Natural killer cell (primary cell): ENCODE measurements around the gene TBC1D9B. TPM values are rescaled to one million over a fixed set of nuclear protein-coding genes. Genes with fewer than 3 reads are reported as not detected.
A peak's percentile ranks its signal among the peaks of the same experiment; 100 is the strongest.

Experiments
- ATAC-seq, 3 donors: fragments of 150-1000 bp in 2 of 3; fragments of 200-7000 bp in 1 of 3; cut with Tn5 transposase; 1 replicate in 1 of 3; 2 replicates in 2 of 3; pipeline ENCODE4 v1.10.0; 2021; ENCODE audit warnings: mild to moderate bottlenecking in 2 of 3, moderate library complexity in 2 of 3
- DNase-seq, 2 donors: peaks; one replicate each; pipeline versions ENCODE4 v3.0.0 to v3.0.0-alpha.2; 2013 to 2021; ENCODE audit warnings: mixed read lengths in 1 of 2
- H3K27ac ChIP-seq: one replicate; pipeline ENCODE4 v1.5.1; 2013; ENCODE audit warnings: mild to moderate bottlenecking, low read length
- H3K27me3 ChIP-seq: one replicate; pipeline ENCODE4 v1.6.1; 2013; ENCODE audit warnings: low read length; ENCODE audit not compliant: control insufficient read depth, insufficient read depth
- H3K36me3 ChIP-seq: one replicate; pipeline ENCODE4 v1.6.1; 2013; ENCODE audit warnings: low read length; ENCODE audit not compliant: control insufficient read depth, insufficient read depth
- H3K4me1 ChIP-seq: one replicate; pipeline ENCODE4 v1.6.1; 2013; ENCODE audit warnings: low read length; ENCODE audit not compliant: control insufficient read depth, insufficient read depth
- H3K4me3 ChIP-seq: one replicate; pipeline ENCODE4 v1.5.1; 2013; ENCODE audit warnings: low read length
- H3K9me3 ChIP-seq: one replicate; pipeline ENCODE4 v1.6.1; 2013; ENCODE audit warnings: low read length; ENCODE audit not compliant: control insufficient read depth, insufficient read depth
- H3K27ac Mint-ChIP-seq, 2 donors: one replicate each; pipeline ENCODE4 v1.8.0; 2022; ENCODE audit warnings: mild to moderate bottlenecking in 2 of 2, mixed read lengths in 2 of 2, moderate library complexity in 1 of 2
- H3K27me3 Mint-ChIP-seq, 2 donors: one replicate each; pipeline ENCODE4 v1.8.0; 2022; ENCODE audit warnings: low read depth in 2 of 2, mixed read lengths in 2 of 2
- H3K36me3 Mint-ChIP-seq: one replicate; pipeline ENCODE4 v1.8.0; 2022; ENCODE audit warnings: mixed read lengths
- H3K4me1 Mint-ChIP-seq, 2 donors: one replicate each; pipeline ENCODE4 v1.8.0; 2022; ENCODE audit warnings: mixed read lengths in 2 of 2
- H3K4me3 Mint-ChIP-seq: one replicate; pipeline ENCODE4 v1.8.0; 2022; ENCODE audit warnings: mild to moderate bottlenecking, moderate library complexity, mixed read lengths
- H3K9me3 Mint-ChIP-seq, 2 donors: one replicate each; pipeline ENCODE4 v1.8.0; 2022; ENCODE audit warnings: mixed read lengths in 2 of 2
- WGBS: methylation state at CpG from one replicate; pipeline ENCODE4 v1.1.7; 2013; ENCODE audit warnings: missing lambda C conversion rate; ENCODE audit not compliant: insufficient coverage; 5-methylcytosine and 5-hydroxymethylcytosine counted together
- intact Hi-C: fragments of 100-400 bp; cut with micrococcal nuclease; formaldehyde crosslinking; loops from one replicate; pipeline ENCODE4 v1.14.2; 2022
- total RNA-seq, 4 donors: library from RNA; stranded (reverse); fragments of 120-200 nt in 1 of 4; gene quantifications; one replicate each; pipeline versions ENCODE4 v1.2.3 to v1.2.4, GENCODE V29; 2013 to 2022
- TF ChIP-seq, protein P1 (sequence below): fragments of 200-600 bp; IDR thresholded peaks from one replicate; pipeline ENCODE4 v1.8.0; 2022; ENCODE audit warnings: antibody characterized with exemption

Gene TBC1D9B
- total RNA-seq, 3 donors from 2014 or later (not counting 1 experiment from before 2014, with no cell fraction given): 102 to 115 (median 113) TPM

DNA sequence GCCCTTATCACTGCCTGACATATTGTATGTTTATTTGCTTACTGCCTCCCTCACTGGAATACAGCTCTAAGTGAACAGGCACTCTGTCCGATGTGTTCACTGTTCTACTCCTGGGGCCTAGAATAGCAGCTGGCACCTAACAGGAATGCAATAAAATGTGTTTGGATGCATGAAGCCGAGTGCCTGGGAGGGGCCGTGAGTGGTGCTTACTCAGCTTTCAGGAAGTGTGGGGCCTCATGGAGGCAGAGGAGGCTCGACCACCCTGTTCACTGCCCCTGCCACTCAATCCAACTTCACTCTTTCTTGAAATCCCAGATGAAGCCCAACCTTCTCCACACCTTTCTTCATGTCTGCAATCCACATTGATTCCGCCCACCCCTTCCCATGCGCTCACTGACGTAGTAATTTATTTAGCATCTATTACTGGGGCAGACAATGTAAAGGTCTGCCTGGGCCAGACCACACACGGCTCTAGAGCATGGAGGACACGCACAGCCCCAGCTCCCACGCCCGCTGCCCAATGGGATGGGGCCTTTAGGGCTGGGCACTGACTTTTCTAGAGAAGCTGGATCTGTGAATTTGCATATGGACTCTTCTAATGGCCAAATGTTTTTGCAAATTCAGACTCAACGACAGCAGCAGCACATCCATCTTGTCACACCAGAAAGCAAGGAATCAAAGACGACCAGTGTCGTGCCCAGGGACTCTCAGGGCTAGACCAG is 21.3 kb downstream of the TBC1D9B start:
- Mint-ChIP-seq H3K4me1 (peaks cover under 1 to 6% of the 10 kb centered on the region in 2 donors), H3K27me3 (no peaks in the 10 kb centered on the region), H3K36me3 (peaks cover 29% of the 10 kb centered on the region), H3K9me3 (peaks cover 3 to 5% of the 10 kb centered on the region in 2 donors), H3K27ac (peak overlapping the region in 1 of 2 donors; percentile 57), H3K4me3 (no peak overlapping the region)
- TF ChIP-seq, protein P1, sequence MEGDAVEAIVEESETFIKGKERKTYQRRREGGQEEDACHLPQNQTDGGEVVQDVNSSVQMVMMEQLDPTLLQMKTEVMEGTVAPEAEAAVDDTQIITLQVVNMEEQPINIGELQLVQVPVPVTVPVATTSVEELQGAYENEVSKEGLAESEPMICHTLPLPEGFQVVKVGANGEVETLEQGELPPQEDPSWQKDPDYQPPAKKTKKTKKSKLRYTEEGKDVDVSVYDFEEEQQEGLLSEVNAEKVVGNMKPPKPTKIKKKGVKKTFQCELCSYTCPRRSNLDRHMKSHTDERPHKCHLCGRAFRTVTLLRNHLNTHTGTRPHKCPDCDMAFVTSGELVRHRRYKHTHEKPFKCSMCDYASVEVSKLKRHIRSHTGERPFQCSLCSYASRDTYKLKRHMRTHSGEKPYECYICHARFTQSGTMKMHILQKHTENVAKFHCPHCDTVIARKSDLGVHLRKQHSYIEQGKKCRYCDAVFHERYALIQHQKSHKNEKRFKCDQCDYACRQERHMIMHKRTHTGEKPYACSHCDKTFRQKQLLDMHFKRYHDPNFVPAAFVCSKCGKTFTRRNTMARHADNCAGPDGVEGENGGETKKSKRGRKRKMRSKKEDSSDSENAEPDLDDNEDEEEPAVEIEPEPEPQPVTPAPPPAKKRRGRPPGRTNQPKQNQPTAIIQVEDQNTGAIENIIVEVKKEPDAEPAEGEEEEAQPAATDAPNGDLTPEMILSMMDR: no peak
- DNase-seq (no peak), ATAC-seq (no peak)
- Histone ChIP-seq H3K4me1 (no peaks in the 10 kb centered on the region), H3K36me3 (peaks cover 48% of the 10 kb centered on the region), H3K27me3 (no peaks in the 10 kb centered on the region), H3K27ac (no peak overlapping the region), H3K4me3 (no peak overlapping the region), H3K9me3 (peaks cover 10% of the 10 kb centered on the region)
- WGBS: 92% methylated on average over 14 of the region's 14 CpGs
- intact Hi-C loops: no loop called here

DNA sequence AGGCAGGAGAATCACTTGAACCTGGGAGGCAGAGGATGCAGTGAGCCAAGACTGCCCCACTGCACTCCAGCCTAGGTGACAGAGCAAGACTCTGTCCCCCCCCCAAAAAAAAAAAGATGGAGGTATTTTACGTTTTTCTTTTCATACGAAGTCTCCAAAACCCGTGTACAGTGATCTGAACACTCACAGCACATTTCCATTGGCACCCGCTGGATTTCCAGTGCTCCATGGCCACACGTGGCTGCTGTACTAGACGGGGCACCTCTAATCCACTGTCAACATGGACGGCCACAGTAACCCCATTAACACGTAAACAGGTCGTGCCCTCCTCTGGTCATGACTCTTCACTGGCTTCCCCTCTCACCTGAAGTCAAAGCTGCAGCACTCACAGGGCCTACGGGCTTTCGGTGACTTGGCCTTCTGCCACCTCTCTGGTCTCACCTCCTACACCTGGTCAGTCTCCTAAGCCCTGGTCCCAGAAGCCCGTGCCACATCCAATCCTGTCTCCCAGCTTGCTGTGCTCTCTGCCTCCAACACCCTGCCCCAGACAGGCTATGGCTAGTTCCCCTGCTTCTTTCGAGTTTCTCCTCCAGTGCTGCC is 22.1 kb downstream of the TBC1D9B start:
- H3K27me3 ChIP-seq: no peaks in the 10 kb centered on the region
- TF ChIP-seq, protein P1: no peak
- Mint-ChIP-seq H3K9me3 (peaks cover 3 to 5% of the 10 kb centered on the region in 2 donors), H3K36me3 (peaks cover 29% of the 10 kb centered on the region), H3K4me1 (peaks cover 3 to 6% of the 10 kb centered on the region in 2 donors), H3K4me3 (no peak overlapping the region), H3K27ac (peak overlapping the region in 1 of 2 donors; percentile 57), H3K27me3 (no peaks in the 10 kb centered on the region)
- H3K4me3 ChIP-seq: no peak overlapping the region
- DNase-seq (no peak), ATAC-seq (no peak)
- WGBS: 97% methylated on average over 13 of the region's 13 CpGs
- H3K36me3 ChIP-seq: peaks cover 40% of the 10 kb centered on the region
- H3K4me1 ChIP-seq: no peaks in the 10 kb centered on the region
- no peak overlapping the region for H3K27ac ChIP-seq
- peaks cover 10% of the 10 kb centered on the region for H3K9me3 ChIP-seq
- intact Hi-C loops: no loop called here

DNA sequence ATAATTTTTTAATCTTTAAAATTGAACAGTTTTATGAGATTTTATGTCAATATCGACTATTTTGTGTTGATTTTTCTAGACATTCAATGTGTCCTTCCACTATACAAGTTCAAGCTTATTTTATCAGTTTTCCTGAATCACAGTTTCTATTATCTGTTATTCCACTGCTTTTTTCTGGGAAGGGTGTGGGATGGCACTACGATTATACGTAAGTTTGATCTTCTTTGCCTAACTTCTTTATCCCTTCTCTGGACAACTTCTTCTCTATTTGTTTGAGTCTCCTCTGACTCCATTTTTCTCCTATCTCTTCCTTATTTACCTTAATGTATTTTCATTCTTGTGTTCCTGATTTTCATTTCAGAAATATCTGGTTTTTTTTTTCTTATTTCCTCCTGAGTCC is 24.5 kb downstream of the TBC1D9B start:
- no peaks in the 10 kb centered on the region for H3K27me3 ChIP-seq
- no peak overlapping the region for H3K4me3 Mint-ChIP-seq
- no peak overlapping the region for H3K4me3 ChIP-seq
- no peaks in the 10 kb centered on the region for H3K27me3 Mint-ChIP-seq
- H3K4me1 ChIP-seq: no peaks in the 10 kb centered on the region
- H3K27ac ChIP-seq: no peak overlapping the region
- no peak for DNase-seq
- H3K27ac Mint-ChIP-seq: no peak overlapping the region
- H3K36me3 Mint-ChIP-seq: peaks cover 29% of the 10 kb centered on the region
- H3K36me3 ChIP-seq: peaks cover 35% of the 10 kb centered on the region
- H3K9me3 ChIP-seq: peaks cover 10% of the 10 kb centered on the region
- H3K9me3 Mint-ChIP-seq: peaks cover 3 to 5% of the 10 kb centered on the region in 2 donors
- ATAC-seq: no peak
- H3K4me1 Mint-ChIP-seq: peaks cover 3 to 6% of the 10 kb centered on the region in 2 donors
- intact Hi-C loops: no loop called here
- WGBS: 100% methylated on average over 3 of the region's 3 CpGs
- TF ChIP-seq, protein P1: no peak
